HG03342 (cell line): ENCODE measurements around the gene NDE1.

Source experiments
- ATAC-seq: cut with Tn5 transposase; IDR thresholded peaks from one replicate; pipeline ENCODE4 v1.9.1; 2021; ENCODE audit warnings: mild to moderate bottlenecking, moderate library complexity; ENCODE audit not compliant: unreplicated experiment

Gene NDE1

GRCh38 chr16:15732416-15732815 lies 82.4 kb downstream of the NDE1 start:
- no peak for ATAC-seq

- no peak for ATAC-seq
Measured at GRCh38 chr16:15735610-15736009, 85.6 kb downstream of the NDE1 start.

- no peak for ATAC-seq
Measured at GRCh38 chr16:15736529-15736928, 86.5 kb downstream of the NDE1 start.

GRCh38 chr16:15737140-15737644 lies 87.1 kb downstream of the NDE1 start:
- no peak for ATAC-seq

DNA sequence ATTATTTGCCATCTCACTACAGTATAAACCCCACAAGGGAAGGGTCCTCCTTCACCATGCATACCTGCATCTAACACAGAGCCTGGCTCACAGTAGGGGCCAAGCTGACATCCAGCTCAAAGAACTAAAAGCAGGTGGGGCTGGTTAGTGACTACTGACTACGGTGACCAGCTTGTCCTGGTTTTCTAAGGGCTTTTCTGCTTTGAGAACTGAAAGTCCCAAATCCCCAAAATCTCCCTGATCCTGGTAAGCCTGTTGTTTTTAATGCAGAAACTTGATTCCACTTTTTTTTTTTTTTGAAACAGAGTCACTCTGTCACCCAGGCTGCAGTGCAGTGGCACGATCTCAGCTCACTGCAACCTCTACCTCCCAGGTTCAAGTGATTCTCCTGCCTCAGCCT lies 89.4 kb downstream of the NDE1 start:
- no peak for ATAC-seq

GRCh38 chr16:15739950-15740349 lies 89.9 kb downstream of the NDE1 start:
- no peak for ATAC-seq

DNA sequence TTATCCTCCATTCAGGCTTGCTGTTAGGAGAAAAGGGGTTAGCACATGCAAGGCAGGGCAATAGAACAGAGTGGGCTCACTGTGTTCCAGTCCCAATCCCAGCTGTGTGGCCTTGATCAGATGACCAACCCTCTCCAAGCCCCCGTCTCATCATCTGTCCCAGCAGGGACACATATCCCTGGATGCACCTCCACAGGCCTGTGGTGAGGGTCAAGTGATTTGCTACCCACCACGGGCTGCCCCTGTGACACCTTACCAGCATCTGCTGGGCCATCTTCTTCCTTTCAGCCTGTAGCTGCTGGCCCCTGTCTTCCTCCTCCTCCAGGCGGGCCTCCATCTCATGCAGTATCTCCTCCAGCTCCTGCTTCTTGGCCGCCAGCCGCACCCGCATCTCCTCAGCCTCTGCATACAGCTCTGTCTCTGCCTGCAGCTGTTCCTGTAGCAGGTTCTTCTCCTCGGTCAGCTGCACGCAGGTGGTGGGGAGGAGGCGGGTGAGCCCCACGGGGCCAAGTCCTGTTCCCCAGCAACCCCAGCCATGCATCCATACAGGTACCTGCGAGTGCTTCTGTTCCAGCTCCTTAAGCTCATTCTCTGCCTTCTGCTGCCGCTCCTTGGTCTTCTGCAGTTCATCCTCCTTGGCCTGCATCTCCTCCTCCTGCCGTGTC lies 91.3 kb downstream of the NDE1 start:
- no peak for ATAC-seq

DNA sequence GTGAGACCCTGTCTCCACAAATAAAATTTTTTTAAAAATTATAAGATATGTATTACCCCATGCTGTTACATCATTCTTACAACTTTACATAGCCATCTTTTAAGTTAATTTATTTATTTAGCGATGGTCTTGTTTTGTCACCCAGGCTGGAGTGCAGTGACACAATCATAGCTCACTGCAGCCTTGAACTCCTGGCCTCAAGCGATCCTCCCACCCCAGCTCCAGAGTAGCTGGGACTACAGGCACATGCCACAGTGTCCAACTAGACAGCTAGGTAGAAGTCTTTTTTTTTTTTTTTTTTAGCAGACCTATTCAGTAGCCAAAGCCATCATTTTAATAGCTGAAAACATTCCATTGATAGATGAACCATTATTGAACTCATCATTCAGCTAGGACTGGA lies 92.7 kb downstream of the NDE1 start:
- ATAC-seq, result no peak

DNA sequence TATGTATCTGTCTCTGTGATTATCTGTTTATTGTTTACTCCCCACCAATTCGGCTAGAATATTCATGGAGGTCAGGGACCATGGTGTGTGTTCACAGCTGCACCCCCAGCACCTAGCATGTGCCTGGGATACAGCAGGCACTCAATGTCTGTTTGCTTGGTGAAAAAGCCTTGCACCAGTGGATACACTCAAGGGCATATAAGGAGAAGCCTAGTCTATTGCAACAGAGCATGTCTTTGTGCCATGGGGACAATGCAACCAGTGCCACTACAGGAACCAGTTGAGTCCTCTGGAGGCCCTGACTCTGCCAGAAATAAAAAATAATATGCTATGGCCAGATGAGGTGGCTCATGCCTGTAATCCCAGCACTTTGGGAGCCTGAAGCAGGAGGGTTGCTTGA lies 93.6 kb downstream of the NDE1 start:
- no peak for ATAC-seq

GRCh38 chr16:15746332-15746731 lies 96.3 kb downstream of the NDE1 start:
- ATAC-seq, result no peak

- ATAC-seq, result no peak
Measured at GRCh38 chr16:15747937-15748336, 97.9 kb downstream of the NDE1 start.

DNA sequence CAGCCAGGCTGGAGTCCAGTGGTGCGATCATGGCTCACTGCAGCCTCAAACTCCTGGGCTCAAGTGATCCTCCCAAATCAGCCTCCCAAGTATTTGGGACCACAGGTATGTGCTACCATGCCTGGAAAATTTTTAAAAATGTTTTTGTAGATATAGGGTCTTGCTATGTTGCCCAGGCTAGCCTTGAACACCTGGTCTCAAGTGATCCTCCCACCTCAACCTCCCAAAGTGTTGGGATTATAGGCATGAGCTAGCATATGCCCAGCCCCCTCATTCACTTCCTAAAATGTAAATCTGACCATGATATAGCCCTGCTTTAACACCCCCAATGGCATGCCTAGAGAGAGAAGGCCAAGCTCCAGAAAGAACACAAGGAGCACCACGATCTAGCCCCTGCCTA lies 98.6 kb downstream of the NDE1 start:
- no peak for ATAC-seq

GRCh38 chr16:15749371-15749770 lies 99.3 kb downstream of the NDE1 start:
- no peak for ATAC-seq

DNA sequence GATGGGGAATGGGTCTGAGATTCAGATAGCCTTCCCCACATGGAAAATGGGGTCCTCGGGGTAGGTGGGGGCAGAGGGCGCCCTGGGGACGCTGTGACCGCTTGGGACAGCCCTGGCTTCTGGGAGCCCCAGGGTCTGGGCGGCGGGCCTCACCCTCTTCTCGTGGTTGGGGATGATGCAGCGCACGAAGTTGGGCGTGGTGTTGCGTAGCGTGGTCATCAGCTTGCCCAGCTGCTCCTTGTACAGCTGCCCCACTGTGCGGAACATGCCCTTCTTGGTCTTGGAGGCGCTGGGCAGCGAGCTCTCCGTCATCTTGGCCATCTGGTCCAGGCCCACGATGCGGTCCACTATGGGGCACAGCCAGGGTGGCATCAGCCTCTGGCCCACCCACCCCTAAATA lies 99.9 kb downstream of the NDE1 start:
- ATAC-seq, result no peak

GRCh38 chr16:15751940-15752339 lies 101.9 kb downstream of the NDE1 start:
- no peak for ATAC-seq

DNA sequence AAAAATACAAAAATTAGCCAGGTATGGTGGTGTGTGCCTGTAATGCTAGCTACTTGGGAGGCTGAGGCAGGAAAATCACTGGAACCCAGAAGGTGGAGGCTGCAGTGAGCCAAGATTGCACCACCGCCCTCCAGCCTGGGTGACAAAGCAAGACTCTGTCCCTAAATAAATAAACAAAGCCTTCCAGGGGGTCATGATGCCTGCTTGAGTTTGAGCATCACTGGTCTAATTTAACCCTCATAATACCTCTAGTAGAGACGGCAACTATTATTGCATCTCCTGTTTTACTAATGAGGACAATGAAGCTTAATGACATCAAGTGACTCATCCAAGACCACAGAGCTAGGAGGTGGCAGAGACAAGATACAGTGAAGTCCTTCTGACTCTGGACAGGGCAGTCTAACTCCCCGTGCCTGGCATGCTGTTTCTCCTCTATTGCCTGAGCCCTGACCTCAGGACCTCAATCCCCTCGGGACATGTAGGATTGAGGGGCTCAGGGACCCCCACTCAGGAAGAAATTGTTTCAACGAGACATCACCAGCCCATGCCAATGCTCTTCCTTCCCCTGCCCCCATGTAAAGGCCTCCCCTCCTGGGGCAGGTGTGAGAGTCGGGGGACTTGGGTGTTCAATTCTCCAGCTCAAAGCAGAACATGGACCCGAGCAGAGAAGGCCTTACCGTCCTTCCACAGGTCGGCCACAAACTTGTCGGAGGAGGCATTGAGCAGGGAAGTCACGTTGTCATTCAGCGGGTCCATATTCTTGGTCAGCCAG lies 102.9 kb downstream of the NDE1 start:
- ATAC-seq, result no peak

DNA sequence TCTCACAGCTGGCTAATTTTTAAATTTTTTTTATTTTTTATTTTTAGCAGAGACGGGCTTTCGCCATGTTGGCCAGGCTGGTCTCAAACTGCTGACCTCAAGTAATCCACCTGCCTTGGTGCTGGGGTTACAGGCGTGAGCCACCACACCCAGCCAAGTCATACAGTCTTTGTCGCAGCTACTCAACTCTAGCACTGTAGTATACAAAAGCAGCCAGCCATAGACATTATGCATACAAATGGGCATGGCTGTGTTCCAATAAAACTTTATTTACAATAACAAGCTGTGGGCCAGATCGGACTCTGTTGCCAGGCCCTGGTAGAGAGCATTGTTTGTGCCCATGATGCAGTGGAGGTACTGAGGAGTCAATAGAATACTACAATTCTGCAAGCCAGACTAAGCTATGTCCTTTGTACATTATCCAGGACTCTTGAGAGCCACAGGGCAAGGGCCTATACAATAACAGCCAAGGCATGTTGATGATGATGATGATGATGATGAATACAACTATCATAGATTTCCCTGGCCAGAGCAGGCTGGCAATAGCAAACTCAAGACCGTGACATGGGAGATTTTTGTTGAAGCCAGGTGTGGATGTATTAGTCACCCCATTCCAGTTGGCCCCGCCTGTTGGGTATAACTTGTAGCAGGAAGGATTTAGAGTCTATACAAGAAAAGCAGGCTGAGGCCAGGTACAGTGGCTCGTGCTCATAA lies 104.9 kb downstream of the NDE1 start:
- ATAC-seq, result no peak

GRCh38 chr16:15757077-15757386 lies 107.0 kb downstream of the NDE1 start:
- ATAC-seq, result no peak

GRCh38 chr16:15757630-15758251 lies 107.7 kb downstream of the NDE1 start:
- no peak for ATAC-seq

DNA sequence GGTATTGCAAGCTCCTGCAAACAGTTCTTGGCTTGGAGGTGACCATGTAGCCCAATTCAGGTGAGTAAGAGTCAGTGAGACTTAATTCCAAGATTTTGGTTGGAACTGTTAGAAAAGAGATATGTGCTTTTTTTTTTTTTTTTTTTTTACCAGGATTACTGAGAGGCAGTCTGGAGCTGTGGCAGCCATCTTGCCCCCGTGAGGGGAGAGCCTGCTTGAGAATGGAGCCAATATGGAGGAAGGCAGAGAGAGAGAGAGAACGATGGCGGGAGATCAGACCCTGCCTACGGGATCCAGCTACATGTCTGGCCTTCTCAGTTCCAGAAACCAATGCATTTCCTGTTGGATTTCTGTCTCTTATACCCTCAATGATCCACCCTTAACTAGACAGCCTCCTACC lies 109.0 kb downstream of the NDE1 start:
- ATAC-seq, result no peak

GRCh38 chr16:15760129-15760528 lies 110.1 kb downstream of the NDE1 start:
- ATAC-seq, result no peak

GRCh38 chr16:15764112-15764511 lies 114.1 kb downstream of the NDE1 start:
- ATAC-seq, result no peak
